CD8-positive, alpha-beta memory T cell (primary cell): ENCODE measurements around the gene FAT1. TPM values are rescaled to one million over a fixed set of nuclear protein-coding genes. Genes with fewer than 3 reads are reported as not detected.

Experiments
- CTCF ChIA-PET: fragments of 350-600 bp; sonication (Branson Sonifier 250); formaldehyde crosslinking; loops from one replicate; lab custom pipeline; 2021; ENCODE audit warnings: antibody characterized with exemption; lab: Charles Lee
- POLR2A ChIA-PET: fragments of 350-600 bp; sonication (Branson Sonifier 250); formaldehyde crosslinking; loops from one replicate; lab custom pipeline; 2021; ENCODE audit warnings: antibody characterized with exemption; lab: Charles Lee
- DNase-seq, 5 donors: peaks; one replicate each; pipeline versions ENCODE4 v3.0.0 to v3.0.0-alpha.2; 2020 to 2022; ENCODE audit warnings: mixed read lengths in 1 of 5
- H3K27ac ChIP-seq: one replicate; pipeline ENCODE4 v1.7.0; 2013; ENCODE audit warnings: low read depth, mild to moderate bottlenecking, low read length, moderate library complexity
- H3K27me3 ChIP-seq: 2 replicates; pipeline ENCODE4 v1.7.0; 2013; ENCODE audit warnings: low read length, mild to moderate bottlenecking; ENCODE audit not compliant: insufficient read depth, poor library complexity, severe bottlenecking
- H3K36me3 ChIP-seq: 2 replicates; pipeline ENCODE4 v1.7.0; 2013; ENCODE audit warnings: mild to moderate bottlenecking, low read length, moderate library complexity; ENCODE audit not compliant: insufficient read depth
- H3K4me1 ChIP-seq: 2 replicates; pipeline ENCODE4 v1.7.0; 2013; ENCODE audit warnings: mild to moderate bottlenecking, low read length, moderate library complexity; ENCODE audit not compliant: insufficient read depth
- H3K4me3 ChIP-seq: 2 replicates; pipeline ENCODE4 v1.7.0; 2013; ENCODE audit warnings: mild to moderate bottlenecking, low read length
- H3K9me3 ChIP-seq: 2 replicates; pipeline ENCODE4 v1.7.0; 2013; ENCODE audit warnings: mild to moderate bottlenecking, low read length
- H3K27ac Mint-ChIP-seq, 8 donors: one replicate each; pipeline ENCODE4 v1.8.0; 2020 to 2021; ENCODE audit warnings: mixed read lengths in 8 of 8, mild to moderate bottlenecking in 6 of 8, inconsistent platforms in 3 of 8, moderate library complexity in 3 of 8
- H3K27me3 Mint-ChIP-seq, 2 donors: one replicate each; pipeline ENCODE4 v1.8.0; 2020 to 2021; ENCODE audit warnings: mixed read lengths in 2 of 2, mild to moderate bottlenecking in 1 of 2, moderate library complexity in 1 of 2
- H3K36me3 Mint-ChIP-seq, 3 donors: one replicate each; pipeline ENCODE4 v1.8.0; 2020 to 2021; ENCODE audit warnings: mixed read lengths in 3 of 3, inconsistent platforms in 1 of 3, mild to moderate bottlenecking in 1 of 3
- H3K4me1 Mint-ChIP-seq, 3 donors: one replicate each; pipeline ENCODE4 v1.8.0; 2020 to 2021; ENCODE audit warnings: mixed read lengths in 3 of 3, inconsistent platforms in 1 of 3, mild to moderate bottlenecking in 1 of 3
- H3K4me3 Mint-ChIP-seq, 7 donors: one replicate each; pipeline ENCODE4 v1.8.0; 2020 to 2021; ENCODE audit warnings: mixed read lengths in 7 of 7, mild to moderate bottlenecking in 6 of 7, moderate library complexity in 4 of 7, inconsistent platforms in 2 of 7
- H3K9me3 Mint-ChIP-seq, 5 donors: one replicate each; pipeline ENCODE4 v1.8.0; 2020 to 2022; ENCODE audit warnings: mixed read lengths in 5 of 5, mild to moderate bottlenecking in 3 of 5, moderate library complexity in 2 of 5, inconsistent platforms in 1 of 5
- polyA plus RNA-seq: library from polyadenylated mRNA; unstranded; fragments of 300-500 nt; fragmentation: Illumina TruSeq; gene quantifications from one replicate; pipeline ENCODE4 v1.2.3, GENCODE V29; 2021
- total RNA-seq, 2 experiments: library from RNA; stranded (reverse); gene quantifications; one replicate each; pipeline ENCODE4 v1.2.3, GENCODE V29; 2021

Gene FAT1, protein sequence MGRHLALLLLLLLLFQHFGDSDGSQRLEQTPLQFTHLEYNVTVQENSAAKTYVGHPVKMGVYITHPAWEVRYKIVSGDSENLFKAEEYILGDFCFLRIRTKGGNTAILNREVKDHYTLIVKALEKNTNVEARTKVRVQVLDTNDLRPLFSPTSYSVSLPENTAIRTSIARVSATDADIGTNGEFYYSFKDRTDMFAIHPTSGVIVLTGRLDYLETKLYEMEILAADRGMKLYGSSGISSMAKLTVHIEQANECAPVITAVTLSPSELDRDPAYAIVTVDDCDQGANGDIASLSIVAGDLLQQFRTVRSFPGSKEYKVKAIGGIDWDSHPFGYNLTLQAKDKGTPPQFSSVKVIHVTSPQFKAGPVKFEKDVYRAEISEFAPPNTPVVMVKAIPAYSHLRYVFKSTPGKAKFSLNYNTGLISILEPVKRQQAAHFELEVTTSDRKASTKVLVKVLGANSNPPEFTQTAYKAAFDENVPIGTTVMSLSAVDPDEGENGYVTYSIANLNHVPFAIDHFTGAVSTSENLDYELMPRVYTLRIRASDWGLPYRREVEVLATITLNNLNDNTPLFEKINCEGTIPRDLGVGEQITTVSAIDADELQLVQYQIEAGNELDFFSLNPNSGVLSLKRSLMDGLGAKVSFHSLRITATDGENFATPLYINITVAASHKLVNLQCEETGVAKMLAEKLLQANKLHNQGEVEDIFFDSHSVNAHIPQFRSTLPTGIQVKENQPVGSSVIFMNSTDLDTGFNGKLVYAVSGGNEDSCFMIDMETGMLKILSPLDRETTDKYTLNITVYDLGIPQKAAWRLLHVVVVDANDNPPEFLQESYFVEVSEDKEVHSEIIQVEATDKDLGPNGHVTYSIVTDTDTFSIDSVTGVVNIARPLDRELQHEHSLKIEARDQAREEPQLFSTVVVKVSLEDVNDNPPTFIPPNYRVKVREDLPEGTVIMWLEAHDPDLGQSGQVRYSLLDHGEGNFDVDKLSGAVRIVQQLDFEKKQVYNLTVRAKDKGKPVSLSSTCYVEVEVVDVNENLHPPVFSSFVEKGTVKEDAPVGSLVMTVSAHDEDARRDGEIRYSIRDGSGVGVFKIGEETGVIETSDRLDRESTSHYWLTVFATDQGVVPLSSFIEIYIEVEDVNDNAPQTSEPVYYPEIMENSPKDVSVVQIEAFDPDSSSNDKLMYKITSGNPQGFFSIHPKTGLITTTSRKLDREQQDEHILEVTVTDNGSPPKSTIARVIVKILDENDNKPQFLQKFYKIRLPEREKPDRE (N-terminal part only)
- total RNA-seq (not detected), polyA plus RNA-seq (not detected)

DNA sequence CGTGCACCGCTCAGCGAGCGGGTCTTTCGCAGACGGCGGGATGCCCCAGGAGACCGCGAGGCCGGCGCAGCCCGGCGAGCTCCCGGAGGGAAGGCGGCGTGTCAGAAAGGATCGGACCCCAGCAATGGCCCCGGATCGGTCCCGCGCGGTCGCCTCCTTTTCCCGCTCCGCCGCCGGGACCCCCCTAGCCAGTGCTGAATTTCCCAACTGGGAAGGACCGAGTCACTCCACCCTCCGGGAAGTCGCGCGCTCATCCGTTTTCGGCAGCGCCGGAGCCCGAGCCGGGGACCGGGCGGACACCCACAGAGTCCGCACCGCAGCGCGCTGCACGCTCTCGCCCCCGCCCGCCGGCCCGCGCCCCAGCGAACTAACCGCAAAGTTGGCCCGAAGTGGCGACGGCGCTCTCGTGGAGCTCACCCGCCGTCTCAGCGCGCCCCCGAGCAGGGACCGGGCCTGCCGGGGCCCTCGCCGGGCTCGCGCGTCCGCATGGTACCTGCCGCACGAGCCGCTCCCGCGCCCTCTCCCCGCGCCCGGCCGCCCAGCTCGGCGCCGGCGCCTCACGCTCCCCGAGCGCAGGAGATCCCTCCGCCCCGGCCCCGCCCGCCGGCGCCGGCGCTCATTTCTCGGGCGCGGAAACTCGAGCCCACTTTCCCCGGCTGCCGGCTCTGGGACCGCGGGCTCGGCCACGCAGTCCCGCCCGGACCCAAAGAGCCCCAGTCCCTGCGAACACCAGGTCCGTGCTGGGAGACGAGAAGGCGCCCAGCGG lies at the start of gene FAT1:
Gene FAT1, minus strand, starts transcription at position 565 of the 766 bp plus-strand sequence. CDS start 14,029 bp downstream, outside the sequence.
- Mint-ChIP-seq H3K4me1 (peaks cover 5 to 25% (median 9%) of the 10 kb centered on the region in 3 donors), H3K27ac (peak within 1 kb of the TSS in 1 of 8 donors; percentile 52), H3K36me3 (peaks cover 0 to 3% (median 0%) of the 10 kb centered on the region in 3 donors), H3K9me3 (peaks cover 5 to 21% (median 16%) of the 10 kb centered on the region in 5 donors), H3K27me3 (peaks cover 38 to 55% of the 10 kb centered on the region in 2 donors), H3K4me3 (no peak within 1 kb of the TSS)
- no peak within 1 kb of the TSS for H3K27ac ChIP-seq
- DNase-seq: no peak
- no peaks in the 10 kb centered on the region for H3K4me1 ChIP-seq
- H3K9me3 ChIP-seq: no peaks in the 10 kb centered on the region
- CTCF ChIA-PET: no interaction called here
- peaks cover 12% of the 10 kb centered on the region for H3K27me3 ChIP-seq
- H3K4me3 ChIP-seq: no peak within 1 kb of the TSS
- no peaks in the 10 kb centered on the region for H3K36me3 ChIP-seq
- POLR2A ChIA-PET: no interaction called here

DNA sequence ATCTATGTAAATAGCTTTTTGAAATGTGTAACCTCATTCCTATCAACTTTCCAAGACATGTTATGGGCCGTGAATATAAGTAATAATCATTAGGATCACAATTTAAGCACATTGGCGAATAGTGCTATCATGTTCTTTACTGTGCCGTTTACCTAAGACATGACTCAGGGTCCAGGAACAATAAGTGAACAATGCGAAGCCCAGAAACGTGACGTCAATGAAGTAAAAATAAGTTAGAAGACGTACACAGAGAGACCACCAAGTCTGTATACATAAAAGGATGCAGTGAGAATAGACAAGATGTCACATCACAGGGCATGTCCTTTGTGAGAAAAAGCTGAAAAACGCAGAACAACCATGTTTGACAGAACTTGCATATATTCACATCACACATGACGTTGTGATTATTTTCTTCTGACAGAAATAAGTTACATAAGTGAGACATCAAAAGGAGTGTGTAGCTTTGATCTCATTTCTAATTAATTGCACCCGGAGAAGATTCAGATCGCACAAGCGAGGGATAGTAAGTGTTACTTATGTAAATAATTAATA lies 49.4 kb upstream of the FAT1 start:
- Mint-ChIP-seq H3K27me3 (no peaks in the 10 kb centered on the region), H3K27ac (no peak overlapping the region), H3K36me3 (peaks cover 0 to 1% (median 0%) of the 10 kb centered on the region in 3 donors), H3K9me3 (peaks cover 2 to 16% (median 8%) of the 10 kb centered on the region in 5 donors), H3K4me1 (no peaks in the 10 kb centered on the region), H3K4me3 (no peak overlapping the region)
- ChIA-PET CTCF (no interaction called here), POLR2A (no interaction called here)
- DNase-seq: no peak
- Histone ChIP-seq H3K36me3 (no peaks in the 10 kb centered on the region), H3K27me3 (no peaks in the 10 kb centered on the region), H3K4me3 (no peak overlapping the region), H3K4me1 (no peaks in the 10 kb centered on the region), H3K27ac (no peak overlapping the region), H3K9me3 (no peaks in the 10 kb centered on the region)

DNA sequence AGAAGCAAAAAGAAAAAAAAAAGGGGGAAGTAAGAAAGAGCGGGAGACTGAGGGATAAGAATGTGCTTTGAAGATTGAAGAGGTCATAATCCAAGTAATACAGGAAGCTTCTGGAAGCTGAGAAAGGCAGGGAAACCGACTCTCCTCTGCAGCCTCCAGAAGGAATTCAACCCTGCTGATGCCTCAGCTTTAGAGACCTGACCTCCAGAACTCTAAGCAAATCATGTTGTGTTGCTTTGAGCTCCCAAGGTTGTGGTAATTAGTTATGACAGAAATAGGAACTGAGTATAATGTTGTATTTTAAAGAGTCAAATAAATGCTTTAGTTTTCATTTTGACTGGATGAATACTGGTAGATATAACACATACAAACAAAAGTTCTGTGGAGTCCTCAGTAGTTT lies 48.0 kb upstream of the FAT1 start:
- H3K36me3 ChIP-seq: no peaks in the 10 kb centered on the region
- Mint-ChIP-seq H3K9me3 (peaks cover 4 to 22% (median 8%) of the 10 kb centered on the region in 5 donors), H3K36me3 (peaks cover 0 to 5% (median 1%) of the 10 kb centered on the region in 3 donors), H3K4me1 (no peaks in the 10 kb centered on the region), H3K4me3 (no peak overlapping the region), H3K27ac (no peak overlapping the region), H3K27me3 (no peaks in the 10 kb centered on the region)
- H3K27me3 ChIP-seq: no peaks in the 10 kb centered on the region
- no peaks in the 10 kb centered on the region for H3K4me1 ChIP-seq
- no peaks in the 10 kb centered on the region for H3K9me3 ChIP-seq
- CTCF ChIA-PET: no interaction called here
- no peak overlapping the region for H3K27ac ChIP-seq
- H3K4me3 ChIP-seq: no peak overlapping the region
- POLR2A ChIA-PET: no interaction called here
- no peak for DNase-seq

DNA sequence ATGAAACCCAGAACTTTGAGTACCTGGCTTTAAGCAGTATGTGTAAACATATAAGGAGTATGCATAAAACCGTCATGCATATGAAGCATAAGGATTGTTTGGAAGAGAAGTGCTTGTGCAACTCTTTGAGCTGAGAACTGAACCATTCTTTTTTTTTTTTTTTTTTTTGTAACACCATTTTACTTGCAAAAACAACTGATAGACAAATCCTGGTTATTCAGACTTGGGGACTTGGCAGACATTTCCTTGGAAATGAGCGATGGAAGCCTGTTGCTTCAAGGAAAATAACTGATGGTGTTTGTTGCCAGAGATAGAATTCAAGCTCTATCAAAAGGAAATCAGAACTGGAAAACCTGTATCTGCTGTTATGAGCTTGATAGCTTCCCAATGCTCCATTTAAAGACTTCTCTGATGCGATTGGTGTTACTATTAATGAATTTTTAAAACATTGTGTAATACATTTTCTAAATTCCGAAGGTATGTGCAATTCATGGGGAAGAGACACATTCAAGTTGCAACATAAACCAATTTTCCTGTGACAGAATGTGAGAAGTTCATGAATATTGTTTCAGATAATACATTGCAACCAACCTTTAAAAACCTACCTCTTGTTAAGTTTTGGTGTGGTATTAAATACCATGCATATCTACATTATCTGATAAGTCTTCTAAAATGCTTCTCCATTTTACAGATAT lies 47.0 kb upstream of the FAT1 start:
- H3K4me1 ChIP-seq: no peaks in the 10 kb centered on the region
- Mint-ChIP-seq H3K36me3 (peaks cover 0 to 5% (median 1%) of the 10 kb centered on the region in 3 donors), H3K4me3 (no peak overlapping the region), H3K27me3 (no peaks in the 10 kb centered on the region), H3K27ac (no peak overlapping the region), H3K9me3 (peaks cover 4 to 22% (median 8%) of the 10 kb centered on the region in 5 donors), H3K4me1 (no peaks in the 10 kb centered on the region)
- no peaks in the 10 kb centered on the region for H3K36me3 ChIP-seq
- no peaks in the 10 kb centered on the region for H3K9me3 ChIP-seq
- POLR2A ChIA-PET: no interaction called here
- CTCF ChIA-PET: interaction anchor here (0.7 kb wide), 1 partner anchor 38 kb away, joined by 3 read pairs; no protein-coding TSS in a partner anchor
- no peak for DNase-seq
- H3K4me3 ChIP-seq: no peak overlapping the region
- H3K27me3 ChIP-seq: no peaks in the 10 kb centered on the region
- H3K27ac ChIP-seq: no peak overlapping the region

DNA sequence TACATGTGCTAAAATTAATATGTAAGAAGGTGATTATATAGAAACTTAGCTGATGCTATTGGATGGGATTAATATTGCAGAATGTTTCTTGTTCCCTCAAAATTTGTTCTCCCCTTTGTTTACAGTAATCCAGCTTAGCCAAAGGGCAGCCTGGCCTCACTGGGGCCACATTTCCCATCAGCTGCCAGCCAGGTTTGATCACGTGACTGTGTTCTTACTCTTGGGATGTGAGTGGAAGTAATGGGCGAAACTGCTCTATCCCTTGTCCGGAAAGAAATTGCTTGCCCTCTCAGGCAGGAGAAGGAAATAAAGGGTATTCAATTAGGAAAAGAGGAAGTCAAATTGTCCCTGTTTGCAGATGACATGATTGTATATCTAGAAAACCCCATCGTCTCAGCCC lies 44.1 kb upstream of the FAT1 start:
- ChIA-PET POLR2A (no interaction called here), CTCF (no interaction called here)
- Histone ChIP-seq H3K27ac (no peak overlapping the region), H3K27me3 (no peaks in the 10 kb centered on the region), H3K9me3 (no peaks in the 10 kb centered on the region), H3K36me3 (no peaks in the 10 kb centered on the region), H3K4me3 (no peak overlapping the region), H3K4me1 (no peaks in the 10 kb centered on the region)
- Mint-ChIP-seq H3K27me3 (no peaks in the 10 kb centered on the region), H3K27ac (no peak overlapping the region), H3K9me3 (peaks cover 4 to 30% (median 6%) of the 10 kb centered on the region in 5 donors), H3K4me3 (no peak overlapping the region), H3K36me3 (peaks cover 0 to 5% (median 0%) of the 10 kb centered on the region in 3 donors), H3K4me1 (no peaks in the 10 kb centered on the region)
- DNase-seq: no peak

DNA sequence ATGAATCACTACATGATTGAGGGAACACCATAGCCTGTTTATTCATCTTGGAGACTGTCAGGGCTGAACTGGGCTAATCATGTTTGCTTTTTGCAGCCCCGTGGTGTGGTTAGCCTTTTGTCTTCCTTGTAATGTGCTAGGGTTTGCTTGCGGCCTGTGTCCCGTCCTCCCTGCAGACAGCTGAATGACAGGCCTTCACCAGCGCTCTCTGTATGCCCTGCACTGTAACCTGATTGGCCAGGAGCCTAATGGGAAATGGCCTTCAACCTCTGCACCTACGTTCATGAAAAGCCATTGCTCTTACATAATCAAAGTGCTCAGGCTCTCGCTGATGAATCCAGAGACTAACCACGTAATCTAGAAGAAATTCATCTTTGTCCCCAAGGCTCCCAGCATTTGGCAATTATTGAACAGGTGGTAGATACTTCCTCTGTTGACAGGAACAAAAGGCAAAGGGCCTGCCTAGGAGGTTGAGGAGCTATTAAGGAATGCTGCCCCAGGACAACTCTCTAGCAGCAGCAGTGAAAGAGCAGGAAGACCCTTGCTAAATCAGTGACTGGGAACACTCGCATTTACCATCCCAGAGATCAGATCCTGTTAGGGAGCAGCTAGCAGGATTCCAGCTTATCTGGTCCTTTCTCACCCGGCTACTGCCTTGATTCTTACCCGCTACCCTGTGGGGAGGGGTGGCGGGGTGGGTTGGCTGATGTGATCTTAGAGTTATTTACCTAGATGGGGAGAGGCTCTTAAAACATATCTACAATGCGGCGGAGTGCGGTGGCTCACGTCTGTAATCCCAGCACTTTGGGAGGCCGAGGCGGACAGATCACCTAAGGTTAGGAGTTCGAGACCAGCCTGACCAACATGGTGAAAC lies 42.3 kb upstream of the FAT1 start:
- Mint-ChIP-seq H3K27me3 (no peaks in the 10 kb centered on the region), H3K9me3 (peaks cover 3 to 23% (median 6%) of the 10 kb centered on the region in 5 donors), H3K27ac (no peak overlapping the region), H3K4me1 (no peaks in the 10 kb centered on the region), H3K36me3 (peaks cover 0 to 5% (median 0%) of the 10 kb centered on the region in 3 donors), H3K4me3 (no peak overlapping the region)
- no peak overlapping the region for H3K27ac ChIP-seq
- H3K4me3 ChIP-seq: no peak overlapping the region
- ChIA-PET CTCF (no interaction called here), POLR2A (no interaction called here)
- no peaks in the 10 kb centered on the region for H3K9me3 ChIP-seq
- H3K36me3 ChIP-seq: no peaks in the 10 kb centered on the region
- no peaks in the 10 kb centered on the region for H3K27me3 ChIP-seq
- H3K4me1 ChIP-seq: no peaks in the 10 kb centered on the region
- DNase-seq: no peak
